ENCODE results near the gene CDC42BPA. TPM values are rescaled to one million over a fixed set of nuclear protein-coding genes. Genes with fewer than 3 reads are reported as not detected.

Gene CDC42BPA
- total and polyA plus RNA-seq, 2 of the 13 experiments (the other 11 are each of a cell fraction or from before 2014, with no cell fraction given) = 6.5 to 16.0 TPM

DNA sequence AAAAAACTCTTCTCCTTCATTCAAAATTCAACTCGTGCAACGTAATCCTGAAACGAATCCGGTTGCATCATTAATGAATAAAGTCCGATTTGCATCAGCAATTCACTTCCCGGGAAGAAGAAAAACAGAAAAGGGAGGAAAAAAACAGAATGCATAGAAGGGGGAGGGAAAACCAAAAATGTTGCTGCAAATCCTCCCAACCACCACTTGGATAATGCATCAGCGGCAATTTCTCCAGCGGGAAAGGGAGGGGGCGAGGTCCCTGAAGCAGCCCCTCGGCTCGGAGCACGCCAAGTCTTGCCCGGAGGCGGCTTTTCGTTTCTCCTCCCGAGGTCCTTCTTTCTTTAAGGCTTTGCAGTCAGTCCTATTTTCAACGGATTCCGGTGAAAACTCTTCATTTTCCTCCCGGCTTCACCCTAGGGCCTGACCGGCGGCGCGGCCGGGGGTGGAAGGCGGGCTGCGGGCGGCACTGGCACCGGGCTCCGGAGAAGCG lies 723 bp downstream of the CDC42BPA start (continued):
- TF ChIP-seq, protein P1, sequence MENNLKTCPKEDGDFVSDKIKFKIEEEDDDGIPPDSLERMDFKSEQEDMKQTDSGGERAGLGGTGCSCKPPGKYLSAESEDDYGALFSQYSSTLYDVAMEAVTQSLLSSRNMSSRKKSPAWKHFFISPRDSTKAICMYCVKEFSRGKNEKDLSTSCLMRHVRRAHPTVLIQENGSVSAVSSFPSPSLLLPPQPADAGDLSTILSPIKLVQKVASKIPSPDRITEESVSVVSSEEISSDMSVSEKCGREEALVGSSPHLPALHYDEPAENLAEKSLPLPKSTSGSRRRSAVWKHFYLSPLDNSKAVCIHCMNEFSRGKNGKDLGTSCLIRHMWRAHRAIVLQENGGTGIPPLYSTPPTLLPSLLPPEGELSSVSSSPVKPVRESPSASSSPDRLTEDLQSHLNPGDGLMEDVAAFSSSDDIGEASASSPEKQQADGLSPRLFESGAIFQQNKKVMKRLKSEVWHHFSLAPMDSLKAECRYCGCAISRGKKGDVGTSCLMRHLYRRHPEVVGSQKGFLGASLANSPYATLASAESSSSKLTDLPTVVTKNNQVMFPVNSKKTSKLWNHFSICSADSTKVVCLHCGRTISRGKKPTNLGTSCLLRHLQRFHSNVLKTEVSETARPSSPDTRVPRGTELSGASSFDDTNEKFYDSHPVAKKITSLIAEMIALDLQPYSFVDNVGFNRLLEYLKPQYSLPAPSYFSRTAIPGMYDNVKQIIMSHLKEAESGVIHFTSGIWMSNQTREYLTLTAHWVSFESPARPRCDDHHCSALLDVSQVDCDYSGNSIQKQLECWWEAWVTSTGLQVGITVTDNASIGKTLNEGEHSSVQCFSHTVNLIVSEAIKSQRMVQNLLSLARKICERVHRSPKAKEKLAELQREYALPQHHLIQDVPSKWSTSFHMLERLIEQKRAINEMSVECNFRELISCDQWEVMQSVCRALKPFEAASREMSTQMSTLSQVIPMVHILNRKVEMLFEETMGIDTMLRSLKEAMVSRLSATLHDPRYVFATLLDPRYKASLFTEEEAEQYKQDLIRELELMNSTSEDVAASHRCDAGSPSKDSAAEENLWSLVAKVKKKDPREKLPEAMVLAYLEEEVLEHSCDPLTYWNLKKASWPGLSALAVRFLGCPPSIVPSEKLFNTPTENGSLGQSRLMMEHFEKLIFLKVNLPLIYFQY (CRISPR knock-in tag; IDR thresholded peaks at IDR 0.05; ENCODE audit: borderline replicate concordance) = no peak
- TF ChIP-seq SNAPC2 (CRISPR knock-in tag; IDR thresholded peaks at IDR 0.05) = no peak
- no peak for TF ChIP-seq GATA4 (IDR thresholded peaks at IDR 0.05; ENCODE audit: borderline replicate concordance, low read depth)
- no peak for TF ChIP-seq ZNF160 (CRISPR knock-in tag; IDR thresholded peaks at IDR 0.05)
- TF ChIP-seq SMAD9 (CRISPR knock-in tag; IDR thresholded peaks at IDR 0.05) = no peak
- no peak for TF ChIP-seq GABPA (IDR thresholded peaks at IDR 0.05; ENCODE audit: low read depth, low read length)
- TF ChIP-seq GABPA (CRISPR knock-in tag; IDR thresholded peaks at IDR 0.05; ENCODE audit: low read depth) = no peak
- TF ChIP-seq ZNF30 (CRISPR knock-in tag; IDR thresholded peaks at IDR 0.05) = no peak
- peak; percentile 57 for TF ChIP-seq CEBPG (CRISPR knock-in tag; IDR thresholded peaks at IDR 0.05)
- no peak for TF ChIP-seq ZNF709 (CRISPR knock-in tag; IDR thresholded peaks at IDR 0.05)
- TF ChIP-seq, protein P2, sequence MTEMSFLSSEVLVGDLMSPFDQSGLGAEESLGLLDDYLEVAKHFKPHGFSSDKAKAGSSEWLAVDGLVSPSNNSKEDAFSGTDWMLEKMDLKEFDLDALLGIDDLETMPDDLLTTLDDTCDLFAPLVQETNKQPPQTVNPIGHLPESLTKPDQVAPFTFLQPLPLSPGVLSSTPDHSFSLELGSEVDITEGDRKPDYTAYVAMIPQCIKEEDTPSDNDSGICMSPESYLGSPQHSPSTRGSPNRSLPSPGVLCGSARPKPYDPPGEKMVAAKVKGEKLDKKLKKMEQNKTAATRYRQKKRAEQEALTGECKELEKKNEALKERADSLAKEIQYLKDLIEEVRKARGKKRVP (CRISPR knock-in tag; IDR thresholded peaks at IDR 0.05) = peak in 1 of 2 experiments; percentile 83; a peak in 2 of 4 replicates
- TF ChIP-seq PRMT3 (CRISPR knock-in tag; IDR thresholded peaks at IDR 0.05; ENCODE audit: borderline replicate concordance, low read depth) = 0 out of 2 replicates have a peak, but pooled peaks have one; percentile 50
- no peak for TF ChIP-seq ZNF124 (CRISPR knock-in tag; IDR thresholded peaks at IDR 0.05)
- no peak for TF ChIP-seq ZNF230 (CRISPR knock-in tag; IDR thresholded peaks at IDR 0.05)
- 0 out of 2 replicates have a peak, but pooled peaks have one; percentile 35 for TF ChIP-seq ZNF343 (CRISPR knock-in tag; IDR thresholded peaks at IDR 0.05)
- peak; percentile 34; the same call in 1 of the 2 replicates for TF ChIP-seq NCOR1 (IDR thresholded peaks at IDR 0.05; ENCODE audit: borderline replicate concordance, low read length)
